Measurements from ENCODE around the gene FAM222B.

GRCh38 chr17:28759256-28759865 lies 83.2 kb downstream of the FAM222B start:
- TF ChIP-seq CTCF (IDR thresholded peaks at IDR 0.05) (no peak), POLR2A (IDR thresholded peaks at IDR 0.05) (no peak)

Measured in heart left ventricle (tissue), 13 donors.